Stimulated activated naive CD8-positive, alpha-beta T cell treated with anti-CD3 and anti-CD28 coated beads, Interleukin-15, Interleukin-2, amounts not matched to agents 100 U/mL and 50 U/mL, for 24 hours (primary cell): Measurements from ENCODE around the gene STXBP1.
A peak's percentile ranks its signal among the peaks of the same experiment; 100 is the strongest.

ENCODE experiments used
- ATAC-seq: fragments of 150-1000 bp; cut with Tn5 transposase; one replicate; pipeline ENCODE4 v1.10.0; 2021
- DNase-seq: peaks from one replicate; pipeline ENCODE4 v3.0.0; 2021

STXBP1 gene

DNA sequence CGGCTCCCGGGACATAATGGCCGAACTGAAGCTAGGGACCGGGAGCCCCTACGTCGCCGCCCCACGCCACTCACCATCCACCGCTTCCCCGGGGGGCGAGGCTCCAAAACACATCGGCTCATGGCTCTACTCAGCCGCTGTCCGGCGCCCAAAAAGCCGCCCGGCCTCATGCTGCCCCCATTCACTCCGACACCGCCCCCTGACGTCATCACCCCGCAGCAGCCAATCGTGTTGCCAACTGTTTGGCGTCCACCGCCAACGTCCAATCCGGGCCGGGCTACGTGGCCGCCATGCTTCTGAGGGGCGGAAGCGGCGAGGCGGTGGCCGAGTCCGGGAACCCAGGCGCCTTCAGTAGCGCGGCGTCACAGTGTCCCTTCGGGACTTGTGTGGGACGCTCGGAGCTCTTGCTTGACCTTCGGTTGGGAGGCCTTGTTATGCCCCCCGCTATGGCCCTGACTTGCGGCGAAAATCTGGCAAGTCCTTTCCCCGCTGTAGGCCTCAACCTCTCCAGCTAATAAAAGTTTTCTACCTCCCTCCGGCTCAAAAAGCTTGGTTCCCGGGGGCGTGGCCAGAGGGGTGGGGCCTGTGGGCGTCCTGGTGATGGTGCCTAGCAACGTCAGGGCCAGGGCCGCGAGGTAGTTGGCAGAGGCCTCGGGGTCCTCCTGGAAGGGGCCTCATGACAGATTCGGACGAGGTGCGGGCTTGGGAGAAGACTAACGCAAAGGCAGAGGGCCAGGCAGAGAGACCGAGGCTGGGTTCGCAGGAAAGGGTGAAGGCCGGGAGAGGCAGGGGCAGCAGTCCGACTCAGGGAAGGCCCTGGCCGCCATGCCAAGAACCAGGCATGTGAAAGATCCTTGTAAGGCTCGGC, 103.6 kb downstream of the STXBP1 start, which contains the start of the genes PTRH1 and TTC16:
TSS of gene PTRH1 (minus strand) at position 194 of the 868 bp plus-strand sequence. CDS start at position 170, 24 bp downstream.
TSS of gene TTC16 (plus strand) at position 610 of the 868 bp plus-strand sequence. CDS start at position 677, 67 bp downstream.
- DNase-seq (peak; percentile 99), ATAC-seq (peak; percentile 95)

DNA sequence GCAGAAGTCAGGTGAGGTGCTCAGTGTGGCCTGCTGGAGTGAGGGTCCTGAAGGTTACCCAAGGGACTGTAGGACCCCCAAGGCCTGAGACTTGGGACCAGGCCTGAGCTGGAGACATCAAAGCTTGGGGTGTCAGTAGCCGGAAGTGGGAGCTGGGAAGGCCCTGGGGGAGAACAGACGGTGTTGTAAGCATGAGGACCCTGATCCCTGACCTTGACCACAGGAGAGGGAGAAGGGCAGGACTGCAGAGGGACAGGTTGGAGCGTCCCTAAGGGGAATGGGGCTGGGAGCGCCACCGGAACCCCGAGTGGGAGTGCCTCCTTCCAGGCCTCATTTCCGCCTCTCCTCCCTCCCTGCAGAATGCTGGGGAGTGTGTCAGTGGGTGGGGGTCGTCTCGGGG, 104.3 kb downstream of the STXBP1 start:
- DNase-seq (no peak), ATAC-seq (no peak)

DNA sequence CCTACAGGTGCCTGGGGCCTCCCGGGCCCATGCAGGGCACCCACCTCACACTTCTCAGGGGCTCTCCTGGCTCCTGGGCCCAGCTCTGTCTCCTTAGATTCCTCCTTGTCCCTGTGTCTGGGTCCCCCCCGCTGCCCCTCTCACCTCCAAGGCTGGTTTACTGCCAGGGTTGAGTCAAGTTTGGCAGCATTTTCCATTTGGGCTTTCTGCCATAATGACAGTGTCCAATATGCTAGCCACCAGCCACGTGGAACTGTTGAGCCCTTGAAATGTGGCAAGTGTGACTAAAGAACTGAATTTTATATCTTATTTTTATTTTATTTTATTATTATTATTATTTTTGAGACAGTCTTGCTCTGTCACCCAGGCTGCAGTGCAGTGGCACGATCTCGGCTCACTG, 105.7 kb downstream of the STXBP1 start:
- ATAC-seq: no peak

DNA sequence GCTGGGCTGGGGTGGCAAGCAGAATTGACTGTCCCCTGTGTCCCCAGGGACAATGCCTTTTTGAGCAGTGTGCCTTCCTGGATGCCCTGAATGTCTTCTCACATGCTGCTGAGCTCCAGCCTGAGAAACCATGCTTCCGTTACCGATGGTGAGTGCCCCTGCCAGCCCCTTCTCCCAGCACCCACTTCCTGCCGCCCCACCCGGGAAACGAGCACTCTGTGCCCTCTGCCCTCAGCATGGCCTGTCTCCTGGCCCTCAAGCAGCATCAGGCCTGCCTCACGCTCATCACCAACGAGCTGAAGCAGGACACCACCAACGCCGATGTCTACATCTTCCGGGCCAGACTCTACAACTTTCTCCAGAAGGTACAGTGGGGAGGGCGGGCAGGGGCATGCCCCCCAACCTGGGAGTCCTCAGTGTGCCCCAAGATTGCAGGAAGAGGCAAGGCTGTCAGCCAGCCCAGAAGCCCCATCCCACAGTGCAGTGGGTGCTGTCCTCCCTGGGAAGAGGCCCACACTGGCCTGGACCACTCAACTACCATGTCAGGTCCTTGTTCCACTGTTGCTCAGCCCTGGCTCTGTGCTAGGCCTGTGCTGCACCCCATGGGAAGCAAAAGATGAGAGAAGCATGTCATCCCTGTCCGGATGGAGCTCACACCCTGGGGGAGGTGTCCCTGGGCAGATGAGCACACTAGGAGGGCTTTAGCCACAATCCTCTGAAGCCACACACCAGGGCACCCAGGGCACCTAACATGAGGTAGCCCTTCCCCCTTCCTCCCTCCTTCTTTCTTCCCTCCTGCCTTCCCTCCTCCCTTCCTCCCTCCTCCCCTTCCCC, 108.2 kb downstream of the STXBP1 start:
- DNase-seq (no peak), ATAC-seq (no peak)

More for the DNA sequence above, 105.7 kb downstream of the STXBP1 start:
- DNase-seq: no peak

DNA sequence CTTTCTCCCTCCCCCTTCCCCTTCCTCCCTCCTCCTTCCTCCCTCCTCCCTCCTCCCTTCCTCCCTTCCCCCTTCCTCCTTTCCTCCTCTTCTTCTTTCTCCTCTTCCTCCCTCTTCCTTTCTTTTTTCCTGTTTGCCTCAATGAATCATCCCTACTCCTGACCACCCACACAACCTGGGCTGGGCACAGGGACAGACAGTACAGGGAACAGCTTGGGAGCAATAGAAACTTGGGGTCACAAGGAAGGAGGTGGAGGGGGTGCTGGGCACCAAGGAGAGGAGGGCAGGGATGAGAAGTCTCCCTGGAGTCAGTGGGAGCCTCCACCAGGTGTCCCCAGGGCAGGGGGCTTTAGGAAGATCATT, 108.8 kb downstream of the STXBP1 start:
- ATAC-seq (no peak), DNase-seq (no peak)

DNA sequence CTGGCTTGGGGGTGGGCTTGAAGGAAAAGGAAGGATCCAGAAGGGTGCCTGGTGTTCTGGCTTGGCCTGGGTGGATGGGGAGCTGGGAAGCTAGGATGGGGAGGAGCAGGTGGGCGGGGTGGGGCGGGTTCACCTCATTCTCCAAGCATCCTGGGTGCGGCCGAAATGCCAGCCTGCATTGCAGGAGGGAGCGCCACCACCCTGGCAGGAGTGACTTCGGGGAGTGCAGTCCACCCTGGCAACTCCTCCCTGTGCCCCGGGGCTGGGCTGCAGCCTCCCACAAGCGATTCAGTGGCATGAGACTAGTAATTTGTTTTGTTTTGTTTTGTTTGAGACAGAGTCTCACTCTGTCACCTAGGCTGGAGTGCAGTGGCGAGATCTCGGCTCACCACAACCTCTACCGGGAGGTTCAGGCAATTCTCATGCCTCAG, 109.3 kb downstream of the STXBP1 start:
- no peak for DNase-seq
- ATAC-seq: no peak

DNA sequence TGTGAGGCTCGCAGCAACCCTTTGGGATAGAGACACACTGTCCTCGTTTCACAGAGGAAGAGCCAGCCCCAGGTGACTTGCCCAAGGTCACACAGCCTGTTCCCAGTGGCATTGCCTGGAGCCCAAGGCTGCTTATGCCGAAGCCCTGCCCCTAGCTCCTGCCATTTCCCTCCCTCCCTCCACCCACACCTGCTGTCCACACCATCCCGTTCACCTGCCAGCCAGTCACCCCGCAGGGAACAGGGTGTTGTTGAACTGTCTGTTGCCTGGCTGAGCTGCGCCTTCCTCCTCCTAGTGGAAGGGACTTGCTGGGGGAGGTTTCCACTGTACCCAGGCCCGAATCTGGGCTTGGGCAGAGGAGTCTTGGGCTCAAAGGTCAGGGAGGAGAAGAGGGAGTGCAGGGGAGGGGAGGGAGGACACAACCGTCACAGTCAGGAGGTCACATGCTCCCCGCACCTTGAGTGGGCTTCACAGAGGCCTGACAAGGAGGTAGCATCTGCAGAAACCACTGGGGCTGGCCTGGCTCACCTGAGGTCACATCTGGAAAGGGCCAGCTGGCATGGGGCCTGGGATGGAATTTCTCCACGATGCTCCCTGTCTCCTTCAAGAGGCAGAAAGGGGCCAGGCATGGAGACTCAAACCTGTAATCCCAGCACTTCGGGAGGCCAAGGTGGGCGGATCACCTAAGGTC, 110.1 kb downstream of the STXBP1 start:
- DNase-seq (no peak), ATAC-seq (no peak)

DNA sequence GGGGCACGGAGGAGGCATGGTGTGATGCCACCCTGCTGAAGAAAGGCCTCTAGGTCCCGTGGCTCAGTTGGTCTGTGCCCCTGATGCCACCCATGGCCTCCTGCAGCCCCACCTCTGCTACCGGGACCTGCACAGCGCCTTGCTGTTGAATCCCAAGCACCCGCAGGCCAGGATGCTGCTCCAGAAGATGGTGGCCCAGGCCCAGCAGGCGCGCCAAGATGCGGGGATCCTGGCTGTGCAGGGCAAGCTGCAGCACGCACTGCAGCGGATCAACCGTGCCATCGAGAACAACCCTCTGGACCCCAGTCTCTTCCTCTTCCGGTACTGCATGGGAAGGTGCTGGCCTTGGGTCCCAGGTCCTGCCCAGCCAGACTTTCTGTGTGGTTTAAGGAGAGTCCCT, 110.9 kb downstream of the STXBP1 start:
- DNase-seq (no peak), ATAC-seq (no peak)

DNA sequence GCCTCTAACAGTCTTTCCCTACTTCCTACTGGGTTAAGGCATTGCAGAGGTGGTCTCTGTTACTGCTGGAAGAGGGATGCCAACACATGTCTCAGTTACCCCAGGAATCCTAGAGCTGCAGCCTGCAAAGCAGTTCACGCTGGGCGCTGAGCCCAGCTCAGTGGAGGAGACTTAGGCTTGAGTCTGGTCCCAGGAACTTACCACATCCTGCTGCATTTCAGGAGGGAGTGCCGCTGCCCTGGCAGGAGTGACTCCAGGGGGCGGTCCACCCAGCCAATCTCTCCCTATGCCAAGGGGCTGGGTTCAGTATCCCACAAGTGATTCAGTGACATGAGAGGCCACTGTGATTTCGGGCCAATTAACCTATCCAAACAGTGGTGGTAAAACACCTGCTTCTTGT, 111.4 kb downstream of the STXBP1 start:
- ATAC-seq: no peak
- no peak for DNase-seq

DNA sequence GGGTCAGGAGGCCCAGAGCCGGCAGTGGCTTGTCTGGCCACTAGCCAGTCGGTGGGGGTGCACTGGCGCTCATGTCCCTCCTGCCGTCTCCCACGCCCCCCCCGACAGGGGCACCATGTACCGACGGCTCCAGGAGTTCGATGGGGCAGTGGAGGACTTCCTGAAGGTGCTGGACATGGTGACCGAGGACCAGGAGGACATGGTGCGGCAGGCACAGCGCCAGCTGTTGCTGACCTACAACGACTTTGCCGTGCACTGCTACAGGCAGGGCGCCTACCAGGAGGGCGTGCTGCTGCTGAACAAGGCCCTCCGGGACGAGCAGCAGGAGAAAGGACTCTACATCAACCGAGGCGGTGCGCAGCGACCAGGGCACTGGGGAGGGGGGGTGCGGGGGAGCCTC, 111.9 kb downstream of the STXBP1 start:
- no peak for ATAC-seq

DNA sequence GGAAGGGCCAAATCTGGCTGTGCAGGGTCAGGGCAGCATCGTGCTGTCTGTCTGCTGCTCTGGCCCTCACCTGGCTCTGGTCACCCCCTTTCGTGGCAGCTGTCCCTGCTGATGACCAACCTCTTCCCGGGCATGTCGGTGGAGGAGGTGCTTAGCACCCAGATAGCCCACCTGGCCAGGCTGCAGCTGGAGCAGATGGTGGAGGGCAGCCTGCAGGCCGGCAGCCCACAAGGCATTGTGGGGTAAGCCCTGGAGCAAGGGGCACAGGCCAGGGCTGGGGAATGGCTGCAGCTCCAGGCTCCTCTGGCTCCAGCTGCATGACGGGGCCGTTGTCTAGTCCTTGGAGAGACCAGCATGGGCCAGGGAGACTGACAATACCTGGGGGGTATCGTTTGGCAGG, 114.8 kb downstream of the STXBP1 start:
- no peak for ATAC-seq

More for the DNA sequence above, 111.9 kb downstream of the STXBP1 start:
- no peak for DNase-seq

DNA sequence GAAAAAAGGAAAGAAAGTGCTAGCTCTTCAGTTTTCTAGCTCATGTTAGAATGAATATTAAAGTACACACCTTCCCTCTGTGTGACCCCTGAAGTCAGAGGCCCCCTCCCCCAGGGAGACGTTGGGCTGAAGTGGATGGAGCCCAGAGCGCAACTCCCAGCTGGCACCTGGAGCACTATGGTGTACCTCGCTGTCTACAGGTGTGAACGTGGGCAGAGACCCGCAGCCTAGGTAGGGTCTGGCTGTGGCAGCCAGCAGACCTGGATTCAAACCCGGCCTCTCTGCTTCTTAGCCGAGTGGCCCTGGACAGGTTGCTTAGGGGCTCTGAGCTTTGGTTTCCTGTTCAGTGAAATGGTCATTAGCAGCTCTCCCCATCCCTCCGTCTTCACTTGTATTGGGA, 116.7 kb downstream of the STXBP1 start:
- ATAC-seq: no peak
- DNase-seq: no peak

More for the DNA sequence above, 114.8 kb downstream of the STXBP1 start:
- no peak for DNase-seq

DNA sequence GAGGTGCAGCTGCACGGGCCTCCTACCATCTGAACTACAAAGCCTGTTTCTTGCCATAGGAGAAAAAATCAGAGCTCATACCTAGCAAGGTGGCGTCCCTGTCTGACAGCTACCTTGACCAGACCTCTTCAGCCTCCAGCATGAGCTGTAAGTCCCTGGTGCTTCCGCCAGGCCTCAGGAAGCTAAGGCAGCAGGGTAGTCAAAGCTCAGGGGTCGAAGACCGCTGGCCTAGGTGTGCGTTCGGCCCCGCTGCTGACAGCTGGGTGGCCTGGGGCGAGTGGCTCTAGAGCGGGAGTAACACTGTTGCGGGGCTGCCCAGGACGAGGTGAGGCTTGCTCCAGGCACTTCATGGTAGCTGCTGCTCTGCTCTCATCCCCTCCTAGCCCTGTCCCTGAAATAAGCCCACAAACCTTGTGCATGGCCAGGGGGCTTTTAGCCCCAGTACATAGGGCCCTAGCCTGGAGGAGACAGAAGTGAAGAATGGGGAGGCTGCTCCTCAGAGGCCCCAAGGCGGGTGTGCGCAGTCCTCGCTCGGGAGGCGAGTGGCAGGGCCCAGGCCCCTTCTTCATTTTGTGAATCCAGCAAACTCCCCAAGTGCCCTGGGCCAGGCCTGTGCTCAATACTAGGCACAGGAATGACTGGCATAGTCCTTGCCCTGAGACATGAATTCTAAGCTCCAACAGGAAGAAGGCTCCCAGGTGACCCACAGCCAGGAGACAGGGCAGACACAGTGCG, 117.6 kb downstream of the STXBP1 start:
- ATAC-seq (no peak), DNase-seq (no peak)

DNA sequence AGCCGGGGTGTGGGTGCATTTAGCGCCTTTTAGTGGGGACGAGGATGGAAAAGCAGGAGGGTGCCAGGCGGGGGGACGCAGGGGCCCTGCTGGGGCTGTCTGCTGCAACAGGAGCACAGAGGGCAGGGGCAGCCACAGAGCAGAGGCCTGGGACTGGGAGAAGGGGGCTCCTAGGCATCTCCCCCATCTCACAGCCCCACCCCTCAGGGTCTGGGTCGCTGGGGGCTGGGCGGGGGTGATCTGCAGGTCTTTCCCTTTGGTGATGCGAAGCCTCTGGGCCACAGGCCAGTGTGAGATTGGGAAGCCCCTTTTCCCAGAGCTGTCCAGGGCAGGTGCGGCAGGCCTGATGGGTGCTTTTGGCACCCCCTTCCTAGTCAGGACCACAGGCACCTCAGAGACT, 118.2 kb downstream of the STXBP1 start:
- ATAC-seq (no peak), DNase-seq (no peak)

DNA sequence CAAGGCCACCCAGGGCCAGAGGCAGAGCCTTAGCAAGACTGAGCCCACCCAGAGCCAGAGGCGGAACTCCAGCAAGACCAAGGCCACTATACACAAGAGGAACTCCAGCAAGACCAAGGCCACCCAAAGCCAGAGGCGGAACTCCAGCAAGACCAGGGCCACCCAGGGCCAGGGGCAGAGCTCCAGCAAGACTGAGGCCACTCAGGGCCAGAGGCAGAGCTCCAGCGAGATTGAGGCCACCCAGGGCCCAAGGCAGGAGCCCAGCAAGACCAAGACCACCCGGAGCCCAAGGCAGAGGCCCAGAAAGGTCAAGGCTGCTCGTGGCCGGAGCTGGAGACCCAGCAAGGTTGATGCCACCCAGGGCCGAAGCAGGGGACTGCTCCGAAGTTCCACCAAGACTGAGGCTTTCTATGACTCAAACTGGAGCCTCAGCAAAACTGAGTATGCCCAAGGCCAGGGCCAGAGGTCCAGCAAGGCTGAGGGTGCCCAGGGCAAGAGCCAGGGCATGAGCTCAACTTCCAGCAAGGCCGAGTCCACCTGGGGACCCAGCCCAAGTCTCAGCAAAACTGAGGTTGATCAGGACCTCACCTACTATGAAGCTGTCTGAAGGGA, 118.8 kb downstream of the STXBP1 start:
- no peak for DNase-seq
- ATAC-seq: no peak

DNA sequence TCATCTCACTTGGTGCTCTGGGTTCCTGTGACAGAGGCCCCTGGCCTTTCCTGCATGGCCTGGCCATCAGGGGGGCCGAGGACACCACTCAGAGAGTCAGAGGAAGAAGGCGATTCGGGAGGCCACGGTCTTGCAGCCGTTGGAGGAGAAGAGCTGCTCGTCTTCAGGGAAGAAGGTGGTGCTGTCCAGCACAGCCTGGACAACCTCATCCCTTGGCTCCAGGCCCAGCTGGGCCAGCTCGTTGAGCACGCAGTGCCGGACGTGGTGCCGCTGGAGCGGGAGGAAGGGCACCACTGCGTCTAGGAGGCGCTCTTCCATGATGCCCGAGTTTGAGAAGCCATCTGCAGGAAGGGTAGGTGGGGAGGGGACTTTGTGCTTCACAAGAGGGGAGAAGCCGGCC, 119.9 kb downstream of the STXBP1 start:
- ATAC-seq: no peak

DNA sequence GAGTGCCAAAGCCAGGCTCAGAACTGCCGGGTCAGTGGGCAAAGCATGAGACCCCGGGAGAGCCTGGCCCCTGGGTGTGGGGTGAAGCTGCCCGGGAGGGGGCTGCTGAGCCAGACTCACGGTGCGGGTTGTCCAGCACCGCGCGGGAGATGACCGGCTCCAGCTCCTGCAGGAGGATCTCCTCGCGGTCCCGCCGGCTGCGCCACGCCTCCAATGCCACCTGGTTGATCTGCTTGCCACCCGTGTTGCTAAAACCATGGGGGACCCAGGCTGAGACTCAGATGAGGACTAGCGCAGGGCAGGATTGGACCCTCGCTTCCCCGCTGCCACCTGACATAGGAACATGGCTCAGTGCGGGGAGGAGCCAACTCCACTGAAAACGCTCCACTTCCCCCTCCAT, 120.4 kb downstream of the STXBP1 start:
- DNase-seq (no peak), ATAC-seq (no peak)

More for the DNA sequence above, 119.9 kb downstream of the STXBP1 start:
- DNase-seq: no peak

DNA sequence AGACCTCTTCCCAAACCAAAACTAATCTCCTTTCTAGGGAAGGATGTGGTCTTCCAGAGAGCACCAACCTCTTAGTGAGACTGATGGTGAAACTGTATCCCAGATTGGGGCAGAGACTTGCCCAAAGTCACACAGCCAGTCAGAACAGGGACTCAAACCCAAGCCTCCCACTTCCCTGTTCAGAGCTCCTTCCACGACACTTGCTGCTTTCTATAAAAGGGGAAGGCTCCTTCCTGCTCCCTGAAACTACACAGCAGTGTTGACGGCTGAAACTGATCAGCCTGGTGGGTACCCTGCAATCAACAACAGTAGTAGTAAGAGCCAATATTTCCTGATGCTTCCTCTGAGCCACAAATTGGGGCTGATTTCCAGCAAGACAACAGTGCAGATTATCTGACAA, 121.5 kb downstream of the STXBP1 start:
- ATAC-seq (no peak), DNase-seq (no peak)

DNA sequence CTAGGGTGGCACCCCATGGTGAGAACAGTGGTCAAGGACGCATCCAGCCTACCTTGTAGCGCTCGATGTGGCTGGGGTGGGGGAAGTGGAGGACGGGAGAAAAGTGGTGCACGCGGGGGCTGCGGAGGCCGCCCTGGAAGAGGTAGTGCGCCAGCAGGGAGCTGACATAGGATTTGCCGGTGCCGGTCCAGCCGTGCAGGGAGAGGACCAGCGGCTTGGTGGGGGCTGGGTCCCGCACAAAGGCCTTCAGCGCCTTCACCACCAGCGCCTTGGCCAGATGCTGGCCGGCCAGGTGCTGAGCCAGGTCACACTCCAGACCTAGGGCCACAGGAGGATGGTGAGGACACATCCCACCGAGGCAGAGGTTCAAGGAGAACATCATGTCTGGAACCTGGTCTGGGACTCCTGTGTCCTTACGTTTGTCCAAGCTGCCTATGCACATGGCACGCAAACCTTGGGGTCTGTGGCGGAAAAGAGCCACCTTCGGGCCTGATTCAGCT, 122.2 kb downstream of the STXBP1 start:
- ATAC-seq (no peak), DNase-seq (no peak)

DNA sequence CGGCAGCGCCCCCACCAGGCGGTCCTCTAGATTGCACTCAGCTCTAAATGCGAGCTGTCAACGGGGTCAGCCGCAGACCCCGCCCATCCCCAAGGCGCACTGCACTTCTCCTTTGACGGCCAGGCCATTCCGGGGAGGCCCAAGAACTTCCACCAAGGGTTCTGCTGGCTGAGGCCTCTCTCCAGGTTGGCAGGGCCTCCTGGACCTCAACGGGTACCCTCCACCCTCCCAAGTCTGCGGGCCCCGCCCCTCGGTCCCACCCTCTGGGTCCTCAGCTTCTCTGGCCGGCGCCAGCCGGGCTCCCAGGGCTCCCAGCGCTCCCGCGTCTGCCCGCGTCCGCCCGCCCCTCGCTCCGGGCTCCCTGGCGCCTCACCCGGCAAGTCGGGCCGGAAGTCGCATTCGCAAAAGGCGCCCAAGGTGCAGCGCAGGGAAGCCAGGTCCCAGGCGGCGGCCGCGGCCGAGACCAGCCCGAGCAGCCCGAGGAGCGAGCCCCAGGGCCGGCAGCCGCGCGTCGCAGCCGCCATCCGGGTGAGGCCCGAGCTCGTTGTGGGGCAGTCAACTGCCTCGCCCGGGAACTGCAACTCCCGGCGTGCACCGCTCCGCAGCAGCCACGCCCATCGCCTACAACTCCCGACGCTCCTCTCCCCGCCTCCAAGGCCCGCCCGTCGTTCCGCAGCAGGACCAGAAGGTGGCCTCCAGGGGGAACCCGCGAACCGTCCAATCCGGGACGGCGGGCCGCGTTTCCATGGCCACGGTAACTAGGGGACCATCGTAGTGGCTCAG, 122.9 kb downstream of the STXBP1 start, which contains the start of gene TOR2A:
TSS of gene TOR2A (minus strand) at position 548 of the 783 bp plus-strand sequence. CDS start at position 524, 24 bp downstream.
- ATAC-seq (peak; percentile 95), DNase-seq (peak; percentile 99)
